T-helper 1 cell treated with Interleukin-12 subunit alpha and Interleukin-12 subunit beta and Interleukin-4 antibody, amounts not matched to agents 30 ng/mL and 1 ng/mL, for 36 hours (primary cell): Measurements from ENCODE around the gene PIM2. TPM values are rescaled to one million over a fixed set of nuclear protein-coding genes. Genes with fewer than 3 reads are reported as not detected.
"Not testable (repeated sequence)": the region's sequence is repeated elsewhere in the genome, so short reads cannot be mapped to it uniquely, and the experiment has no call there.

ENCODE experiments used
- intact Hi-C: fragments of 100-400 bp; cut with micrococcal nuclease; formaldehyde crosslinking; loops from one replicate; pipeline ENCODE4 v1.15.1; 2024
- total RNA-seq: library from RNA; stranded (reverse); gene quantifications from 2 replicates; pipeline ENCODE4 v1.2.3, GENCODE V29; 2022

PIM2 gene
- total RNA-seq, 1 donor from 2014 or later: 350 TPM

DNA sequence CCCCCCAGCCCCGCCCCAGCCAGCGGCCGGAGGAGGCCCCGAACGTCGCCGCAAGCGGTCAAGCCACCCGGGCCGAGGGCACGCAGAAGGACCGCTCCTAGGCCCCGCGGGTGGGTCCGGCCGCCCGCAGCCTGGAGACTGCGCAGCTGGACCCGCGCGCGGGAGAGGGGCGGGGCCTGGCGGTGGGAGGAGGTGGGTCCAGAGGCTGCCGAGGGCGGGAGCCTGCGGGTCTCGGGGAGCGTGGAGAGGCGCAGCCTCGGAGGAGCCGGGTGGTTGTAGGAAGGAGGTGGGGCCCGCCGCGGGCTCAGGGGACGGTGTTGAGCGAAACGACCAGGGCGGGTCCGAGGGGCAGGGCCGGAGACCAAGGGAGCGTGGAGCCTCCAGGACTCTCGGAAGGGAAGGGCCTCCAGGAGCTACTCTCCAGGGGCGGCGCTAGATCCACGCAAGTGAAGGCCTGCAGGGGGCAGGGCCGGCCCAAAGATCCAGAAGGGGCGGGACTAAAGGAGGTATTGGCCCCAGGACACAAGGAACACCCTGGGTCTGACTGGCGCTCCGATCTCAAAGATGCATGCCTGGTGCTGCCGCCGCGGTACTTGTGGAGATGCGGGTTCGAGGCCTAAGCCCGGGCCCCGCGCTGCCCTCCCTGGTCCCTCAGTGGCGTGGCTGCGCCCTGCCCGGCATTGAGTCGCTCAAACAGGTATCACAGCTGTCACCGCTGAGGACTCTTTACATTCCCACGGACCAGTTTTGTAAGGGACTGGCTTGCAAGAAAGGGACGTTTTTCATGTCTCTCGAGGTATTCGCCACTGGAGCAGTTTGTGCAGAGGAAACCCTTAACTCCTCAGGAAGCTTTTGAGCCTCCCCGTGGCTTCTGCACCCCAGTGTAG, 27.2 kb downstream of the PIM2 start:
- intact Hi-C loops: loop anchor here (1.0 to 10.0 kb wide), 14 partner anchors 20 to 1237 kb away; partner anchors contain the start of genes ELK1, HDAC6, SLC35A2 and SUV39H1

GRCh38 chrX:48890934-48891401, 27.9 kb downstream of the PIM2 start:
- intact Hi-C loops: loop anchor here (1.0 to 10.0 kb wide), 14 partner anchors 20 to 1236 kb away; partner anchors contain the start of genes ELK1, HDAC6, SLC35A2 and SUV39H1

GRCh38 chrX:48890296-48890925, 28.4 kb downstream of the PIM2 start:
- intact Hi-C loops: loop anchor here (2.0 to 10.0 kb wide), 7 partner anchors 154 to 1236 kb away; partner anchors contain the start of genes ELK1, SUV39H1, UXT and WDR13

DNA sequence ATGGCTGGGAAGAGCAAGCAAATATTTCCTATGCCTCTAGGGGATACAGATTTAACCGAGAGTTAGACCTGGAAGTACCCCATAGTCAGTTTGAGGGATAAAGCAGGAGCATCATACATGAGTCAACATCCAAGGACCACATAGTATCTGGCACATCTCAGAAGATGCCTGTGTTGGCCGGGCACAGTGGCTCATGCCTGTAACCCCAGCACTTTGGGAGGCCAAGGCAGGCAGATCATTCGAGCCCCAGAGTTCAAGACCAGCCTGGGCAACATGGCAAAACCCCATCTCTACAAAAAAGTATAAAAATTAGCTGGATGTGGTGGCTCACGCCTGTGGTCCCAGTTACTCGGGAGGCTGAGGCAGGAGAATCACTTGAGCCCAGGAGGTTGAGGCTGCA, 32.2 kb downstream of the PIM2 start:
- intact Hi-C loops: not testable (repeated sequence)

DNA sequence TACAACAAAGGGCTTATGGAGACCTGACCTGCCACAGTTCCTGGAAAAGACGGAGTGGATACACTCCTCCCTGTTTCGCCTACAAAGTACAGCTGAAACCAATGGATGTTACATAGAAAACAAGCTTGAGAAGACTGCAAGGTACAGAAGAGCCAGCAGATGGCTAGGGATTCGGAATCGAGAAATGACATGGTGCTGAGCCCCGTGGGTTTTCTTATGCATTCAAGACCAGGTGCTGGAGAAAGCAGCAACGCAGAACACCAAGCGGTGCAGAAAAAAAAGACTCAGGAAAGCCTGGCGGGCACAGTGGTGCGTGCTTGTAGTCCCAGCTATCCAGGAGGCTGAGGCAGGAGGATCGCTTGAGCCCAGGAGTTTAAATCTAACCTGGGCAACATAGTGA, 35.1 kb downstream of the PIM2 start:
- intact Hi-C loops: no loop called here

- intact Hi-C loops: not testable (repeated sequence)
These were observed 41.9 kb downstream of the PIM2 start for GRCh38 chrX:48876944-48877343.

GRCh38 chrX:48872017-48872416, 46.8 kb downstream of the PIM2 start:
- intact Hi-C loops: not testable (repeated sequence)

DNA sequence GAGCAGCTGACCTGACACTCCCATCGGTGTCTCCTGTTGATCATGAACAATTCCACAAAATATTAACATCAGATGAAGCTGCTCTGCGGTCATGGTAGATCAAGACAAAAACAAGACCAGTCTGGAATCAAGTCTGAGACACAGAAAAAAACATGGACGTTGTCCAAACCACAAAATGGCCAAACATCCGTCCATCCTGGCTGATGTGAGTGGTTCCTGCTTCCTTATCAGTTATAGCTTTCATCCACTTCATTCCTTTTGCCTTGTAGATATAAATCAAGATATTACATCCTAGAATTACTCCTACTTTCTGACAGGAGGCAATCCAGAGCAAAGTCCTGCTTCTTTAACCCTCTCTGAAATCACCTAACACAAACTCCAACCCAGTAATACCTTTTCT, 54.6 kb downstream of the PIM2 start:
- intact Hi-C loops: no loop called here

Other genes with a start within 250 kb of the PIM2 start
- 151 and 162 TPM in 2 replicates for gene WAS, start 235.2 kb downstream of the PIM2 start, total RNA-seq
- 21.7 and 25.0 TPM in 2 replicates for gene SUV39H1, start 222.3 kb downstream of the PIM2 start, total RNA-seq
- not detected in 2 replicates for gene GLOD5, start 157.3 kb downstream of the PIM2 start, total RNA-seq
- gene GATA1, start 132.4 kb downstream of the PIM2 start, total RNA-seq: not detected in 2 replicates
- gene HDAC6, start 117.0 kb downstream of the PIM2 start, total RNA-seq: 83.1 and 87.3 TPM in 2 replicates
- not detected in 2 replicates for gene ERAS, start 92.5 kb downstream of the PIM2 start, total RNA-seq
- 0.56 and 0.78 TPM in 2 replicates for gene PCSK1N, start 83.4 kb downstream of the PIM2 start, total RNA-seq
- 48.0 and 49.4 TPM in 2 replicates for gene TIMM17B, start 21.3 kb downstream of the PIM2 start, total RNA-seq
- 88.9 and 92.0 TPM in 2 replicates for gene PQBP1, start 21.1 kb downstream of the PIM2 start, total RNA-seq
- 22.8 and 25.6 TPM in 2 replicates for gene SLC35A2, start 7.4 kb downstream of the PIM2 start, total RNA-seq
- 68.4 and 71.1 TPM in 2 replicates for gene OTUD5, start 38.6 kb upstream of the PIM2 start, total RNA-seq
- 5.0 and 6.3 TPM in 2 replicates for gene KCND1, start 52.8 kb upstream of the PIM2 start, total RNA-seq
- gene GRIPAP1, start 83.2 kb upstream of the PIM2 start, total RNA-seq: 103 and 110 TPM in 2 replicates
- gene TFE3, start 124.3 kb upstream of the PIM2 start, total RNA-seq: 46.6 and 50.9 TPM in 2 replicates
- 6.5 and 8.3 TPM in 2 replicates for gene CCDC120, start 140.0 kb upstream of the PIM2 start, total RNA-seq
- 20.9 and 22.2 TPM in 2 replicates for gene PRAF2, start 155.0 kb upstream of the PIM2 start, total RNA-seq
- gene WDR45, start 160.9 kb upstream of the PIM2 start, total RNA-seq: 68.7 and 71.5 TPM in 2 replicates
- 32.6 and 33.2 TPM in 2 replicates for gene GPKOW, start 204.7 kb upstream of the PIM2 start, total RNA-seq
- 2.0 and 2.4 TPM in 2 replicates for gene MAGIX, start 243.7 kb upstream of the PIM2 start, total RNA-seq